ENCODE results near the gene KATNB1.
"Not testable (repeated sequence)": the region's sequence is repeated elsewhere in the genome, so short reads cannot be mapped to it uniquely, and the experiment has no call there.

DNA sequence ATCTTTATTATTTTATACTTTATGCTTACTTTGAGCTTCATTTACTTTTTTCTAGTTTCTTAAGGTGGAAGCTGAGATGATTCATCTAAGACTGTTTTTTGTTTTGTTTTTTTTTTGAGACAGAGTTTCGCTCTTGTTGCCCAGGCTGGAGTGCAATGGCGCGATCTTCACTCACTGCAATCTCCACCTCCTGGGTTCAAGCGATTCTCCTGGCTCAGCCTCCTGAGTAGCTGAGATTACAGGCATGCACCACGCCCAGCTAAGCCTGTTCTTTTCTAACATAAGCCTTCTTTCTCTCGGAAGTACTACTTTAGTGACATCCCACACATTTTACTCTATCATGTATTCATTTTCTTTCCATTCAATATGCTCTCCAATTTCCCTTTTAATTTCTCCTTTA is 23.0 kb upstream of the KATNB1 start:
- TF ChIP-seq, protein P1, sequence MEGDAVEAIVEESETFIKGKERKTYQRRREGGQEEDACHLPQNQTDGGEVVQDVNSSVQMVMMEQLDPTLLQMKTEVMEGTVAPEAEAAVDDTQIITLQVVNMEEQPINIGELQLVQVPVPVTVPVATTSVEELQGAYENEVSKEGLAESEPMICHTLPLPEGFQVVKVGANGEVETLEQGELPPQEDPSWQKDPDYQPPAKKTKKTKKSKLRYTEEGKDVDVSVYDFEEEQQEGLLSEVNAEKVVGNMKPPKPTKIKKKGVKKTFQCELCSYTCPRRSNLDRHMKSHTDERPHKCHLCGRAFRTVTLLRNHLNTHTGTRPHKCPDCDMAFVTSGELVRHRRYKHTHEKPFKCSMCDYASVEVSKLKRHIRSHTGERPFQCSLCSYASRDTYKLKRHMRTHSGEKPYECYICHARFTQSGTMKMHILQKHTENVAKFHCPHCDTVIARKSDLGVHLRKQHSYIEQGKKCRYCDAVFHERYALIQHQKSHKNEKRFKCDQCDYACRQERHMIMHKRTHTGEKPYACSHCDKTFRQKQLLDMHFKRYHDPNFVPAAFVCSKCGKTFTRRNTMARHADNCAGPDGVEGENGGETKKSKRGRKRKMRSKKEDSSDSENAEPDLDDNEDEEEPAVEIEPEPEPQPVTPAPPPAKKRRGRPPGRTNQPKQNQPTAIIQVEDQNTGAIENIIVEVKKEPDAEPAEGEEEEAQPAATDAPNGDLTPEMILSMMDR (IDR thresholded peaks at IDR 0.05), result not testable (repeated sequence)
- TF ChIP-seq EP300, POLR2A, POLR2AphosphoS5 (IDR thresholded peaks at IDR 0.05): not testable (repeated sequence)
